GM06990 (cell line): ENCODE results near the gene NAV3.
"Not testable (repeated sequence)": the region's sequence is repeated elsewhere in the genome, so short reads cannot be mapped to it uniquely, and the experiment has no call there.

Source experiments
- DNase-seq: peaks from one replicate; pipeline ENCODE4 v3.0.0-alpha.2; 2011; ENCODE audit not compliant: insufficient read length; ENCODE audit errors: extremely low read depth
- H3K27me3 ChIP-seq: replicated peaks from 2 replicates; pipeline ENCODE4 v1.6.0; 2011; ENCODE audit warnings: low read length; ENCODE audit not compliant: control insufficient read depth, insufficient read depth
- H3K36me3 ChIP-seq: 2 replicates; pipeline ENCODE4 v1.5.1; 2011; ENCODE audit warnings: low read length; ENCODE audit not compliant: control insufficient read depth, insufficient read depth
- H3K4me3 ChIP-seq: replicated peaks from 2 replicates; pipeline ENCODE4 v1.5.1; 2011; ENCODE audit warnings: low read depth, mild to moderate bottlenecking, control low read depth, low read length
- TF ChIP-seq, protein P1 (sequence below): IDR thresholded peaks from 2 replicates; pipeline ENCODE4 v1.5.1; 2011; ENCODE audit warnings: low read length, control low read depth, mild to moderate bottlenecking, inconsistent platforms; ENCODE audit not compliant: insufficient read depth, poor library complexity, severe bottlenecking

Gene NAV3

DNA sequence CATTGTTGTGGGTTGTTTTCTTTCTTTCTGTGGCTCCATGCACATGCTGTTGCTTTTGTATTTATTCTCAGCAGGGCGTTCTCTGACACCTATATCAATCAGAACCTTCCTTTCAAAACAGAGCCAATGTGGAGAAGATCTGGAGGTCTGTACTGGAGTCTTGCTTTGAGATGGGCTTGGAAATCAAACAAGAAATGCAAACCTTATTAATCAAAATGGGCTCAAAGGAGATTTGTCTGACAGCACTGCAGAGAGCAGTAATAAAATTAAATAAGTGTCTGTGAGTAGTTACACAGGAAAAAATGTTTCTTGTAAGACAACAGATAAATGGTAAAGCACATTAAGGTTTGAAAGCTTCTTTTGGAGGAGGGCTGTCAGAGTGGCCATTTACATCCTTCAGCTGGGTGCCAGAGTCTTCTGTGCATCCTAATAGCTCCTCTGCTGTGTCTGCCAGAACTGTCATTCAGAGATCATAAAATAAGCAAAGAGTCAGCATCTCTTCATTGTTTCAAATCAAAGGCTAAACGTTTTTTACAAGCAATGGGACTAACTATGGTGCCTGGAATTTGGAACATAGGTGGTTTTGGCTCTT lies 414.3 kb downstream of the NAV3 start:
- no peak overlapping the region for H3K4me3 ChIP-seq
- H3K27me3 ChIP-seq: no peaks in the 10 kb centered on the region
- no peak for DNase-seq
- TF ChIP-seq, protein P1, sequence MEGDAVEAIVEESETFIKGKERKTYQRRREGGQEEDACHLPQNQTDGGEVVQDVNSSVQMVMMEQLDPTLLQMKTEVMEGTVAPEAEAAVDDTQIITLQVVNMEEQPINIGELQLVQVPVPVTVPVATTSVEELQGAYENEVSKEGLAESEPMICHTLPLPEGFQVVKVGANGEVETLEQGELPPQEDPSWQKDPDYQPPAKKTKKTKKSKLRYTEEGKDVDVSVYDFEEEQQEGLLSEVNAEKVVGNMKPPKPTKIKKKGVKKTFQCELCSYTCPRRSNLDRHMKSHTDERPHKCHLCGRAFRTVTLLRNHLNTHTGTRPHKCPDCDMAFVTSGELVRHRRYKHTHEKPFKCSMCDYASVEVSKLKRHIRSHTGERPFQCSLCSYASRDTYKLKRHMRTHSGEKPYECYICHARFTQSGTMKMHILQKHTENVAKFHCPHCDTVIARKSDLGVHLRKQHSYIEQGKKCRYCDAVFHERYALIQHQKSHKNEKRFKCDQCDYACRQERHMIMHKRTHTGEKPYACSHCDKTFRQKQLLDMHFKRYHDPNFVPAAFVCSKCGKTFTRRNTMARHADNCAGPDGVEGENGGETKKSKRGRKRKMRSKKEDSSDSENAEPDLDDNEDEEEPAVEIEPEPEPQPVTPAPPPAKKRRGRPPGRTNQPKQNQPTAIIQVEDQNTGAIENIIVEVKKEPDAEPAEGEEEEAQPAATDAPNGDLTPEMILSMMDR: no peak
- no peaks in the 10 kb centered on the region for H3K36me3 ChIP-seq

DNA sequence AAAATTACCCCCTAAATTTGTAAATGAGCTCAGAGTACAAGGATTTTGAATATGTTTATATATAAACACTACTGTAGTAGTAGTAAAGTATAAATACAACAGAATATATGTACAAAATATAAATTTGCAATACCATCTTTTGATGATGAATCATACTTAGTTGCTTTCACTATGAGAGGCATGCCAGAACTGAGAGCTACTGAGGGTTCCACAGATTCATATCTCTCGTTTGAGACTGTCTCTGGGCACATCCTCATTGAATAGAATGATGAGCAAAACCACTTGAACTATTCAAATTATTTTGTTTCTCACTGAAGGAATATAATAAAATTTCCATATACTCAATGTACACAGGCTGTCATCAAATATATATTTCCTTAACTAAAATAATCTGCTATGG lies 417.6 kb downstream of the NAV3 start:
- no peak overlapping the region for H3K4me3 ChIP-seq
- TF ChIP-seq, protein P1: no peak
- no peaks in the 10 kb centered on the region for H3K36me3 ChIP-seq
- H3K27me3 ChIP-seq: no peaks in the 10 kb centered on the region
- DNase-seq: no peak

DNA sequence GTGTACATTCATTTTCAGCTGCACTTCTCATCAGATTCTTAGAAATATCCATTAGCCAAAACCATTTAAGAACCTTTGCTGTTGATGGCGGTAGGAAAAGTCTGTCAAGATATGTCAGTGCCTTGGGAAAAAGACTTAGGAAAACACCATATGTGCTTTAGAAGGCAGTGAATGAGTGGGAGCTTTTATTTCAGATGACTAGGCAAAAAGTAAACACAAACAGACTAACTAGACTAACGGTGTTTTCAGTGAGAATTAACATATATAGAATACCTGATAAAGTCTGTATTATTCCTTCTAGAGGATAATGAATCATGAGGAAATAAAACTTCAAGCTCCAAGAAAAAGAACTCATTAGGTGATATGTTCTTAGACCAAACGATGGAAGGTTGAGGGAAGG lies 418.9 kb downstream of the NAV3 start:
- Histone ChIP-seq H3K36me3 (no peaks in the 10 kb centered on the region), H3K27me3 (no peaks in the 10 kb centered on the region), H3K4me3 (no peak overlapping the region)
- TF ChIP-seq, protein P1: no peak
- DNase-seq: no peak

DNA sequence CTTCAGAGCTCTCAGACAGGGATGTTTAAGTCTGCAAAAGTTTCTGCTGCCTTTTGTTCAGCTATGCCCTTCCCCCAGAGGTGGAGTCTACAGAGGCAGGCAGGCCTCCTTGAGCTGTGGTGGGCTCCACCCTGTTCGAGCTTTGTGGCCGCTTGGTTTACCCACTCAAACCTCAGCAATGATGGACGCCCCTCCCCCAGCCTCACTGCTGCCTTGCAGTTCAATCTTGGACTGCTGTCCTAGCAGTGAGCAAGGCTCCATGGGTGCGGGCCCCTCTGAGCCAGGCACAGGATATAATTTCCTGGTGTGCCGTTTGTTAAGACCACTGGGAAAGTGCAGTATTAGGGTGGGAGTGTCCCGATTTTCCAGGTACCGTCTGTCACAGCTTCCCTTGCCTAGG lies 427.0 kb downstream of the NAV3 start:
- H3K27me3 ChIP-seq: not testable (repeated sequence)

DNA sequence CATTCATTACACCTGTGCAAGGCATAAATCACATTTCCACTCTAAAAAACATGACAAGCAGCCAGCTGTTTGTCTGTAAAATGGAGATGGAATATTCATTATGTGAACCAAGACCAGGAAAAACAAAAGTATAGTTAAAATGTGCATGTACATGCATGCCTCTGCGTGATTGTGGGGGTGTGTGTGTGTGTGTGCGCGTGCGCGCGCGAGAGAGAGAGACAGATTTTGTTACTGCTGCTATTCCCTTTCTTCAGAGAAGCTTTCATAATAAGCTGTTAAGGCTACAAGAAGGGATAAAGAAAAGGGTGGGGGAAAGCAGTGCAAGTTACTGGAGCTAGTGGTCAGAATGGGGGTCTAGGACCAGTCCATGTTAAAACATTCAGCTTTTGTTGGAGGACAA lies 430.3 kb downstream of the NAV3 start:
- Histone ChIP-seq H3K27me3 (no peaks in the 10 kb centered on the region), H3K36me3 (no peaks in the 10 kb centered on the region), H3K4me3 (no peak overlapping the region)
- DNase-seq: no peak
- TF ChIP-seq, protein P1: no peak

More for the DNA sequence above, 427.0 kb downstream of the NAV3 start:
- not testable (repeated sequence) for DNase-seq, H3K36me3 ChIP-seq, H3K4me3 ChIP-seq

DNA sequence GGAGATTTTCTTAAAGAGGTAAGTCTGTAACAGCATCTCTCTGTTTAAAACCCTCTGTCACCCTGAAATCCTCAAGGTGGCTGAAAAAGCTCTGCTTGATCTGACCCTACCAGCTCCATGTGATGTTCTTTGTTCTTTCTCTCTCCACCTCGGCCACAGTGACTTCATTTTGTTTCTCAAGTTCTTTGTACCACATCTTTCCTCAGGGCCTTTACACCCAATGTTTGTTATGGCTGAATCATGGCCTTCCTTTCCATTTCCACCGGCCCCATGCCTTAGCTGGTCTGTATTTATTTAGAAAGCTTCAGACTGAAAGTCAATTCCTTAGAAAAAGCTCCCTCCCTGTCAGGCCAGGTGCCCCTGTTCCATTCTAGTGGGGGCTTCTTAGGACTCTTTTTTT lies 431.2 kb downstream of the NAV3 start:
- no peak overlapping the region for H3K4me3 ChIP-seq
- TF ChIP-seq, protein P1: no peak
- H3K36me3 ChIP-seq: no peaks in the 10 kb centered on the region
- no peaks in the 10 kb centered on the region for H3K27me3 ChIP-seq
- DNase-seq: no peak
